ENCODE data around the gene NEK1. TPM values are rescaled to one million over a fixed set of nuclear protein-coding genes. Genes with fewer than 3 reads are reported as not detected.

Gene NEK1
- polyA plus RNA-seq, 1 donor from 2014 or later = 8.2 TPM

GRCh38 chr4:169619958-169620879 lies 7.8 kb upstream of the NEK1 start, which contains the start of gene CLCN3:
CLCN3 (plus strand) TSS chr4:169620578; CDS start chr4:169635929, 15,351 bp downstream.
- Mint-ChIP-seq H3K4me3 (peak within 1 kb of the TSS; percentile 98 to 99 (median 98)), H3K27me3 (no peaks in the 10 kb centered on the region), H3K4me1 (peaks cover 17 to 35% (median 29%) of the 10 kb centered on the region in 3 donors), H3K27ac (peak within 1 kb of the TSS; percentile 98 to 100 (median 100)), H3K36me3 (peaks cover 3% of the 10 kb centered on the region), H3K9me3 (no peaks in the 10 kb centered on the region)

DNA sequence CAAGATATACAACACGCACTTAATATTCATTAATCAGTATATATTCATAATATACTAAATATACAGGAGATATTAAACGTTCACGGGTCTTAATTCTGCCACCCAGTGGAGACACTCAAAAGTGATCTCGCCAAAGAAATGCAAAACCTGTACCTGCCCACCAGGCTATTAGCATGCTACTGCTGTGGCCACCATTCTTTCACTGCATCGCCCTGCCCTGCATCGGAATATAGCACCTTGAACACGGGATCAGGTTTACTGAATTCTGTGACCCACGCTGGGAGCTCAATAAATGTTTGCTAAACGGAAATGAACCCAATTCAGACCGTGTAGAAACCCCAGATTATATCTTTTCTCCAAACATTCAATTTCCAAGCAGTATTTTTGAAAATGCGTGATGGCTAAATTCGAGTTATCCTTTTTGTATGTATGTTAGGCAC lies 7.2 kb upstream of the NEK1 start:
- peak overlapping the region; percentile 98 to 99 (median 98) for H3K4me3 Mint-ChIP-seq
- H3K36me3 Mint-ChIP-seq = peaks cover 3% of the 10 kb centered on the region
- no peaks in the 10 kb centered on the region for H3K27me3 Mint-ChIP-seq
- peak overlapping the region; percentile 98 to 100 (median 100) for H3K27ac Mint-ChIP-seq
- no peaks in the 10 kb centered on the region for H3K9me3 Mint-ChIP-seq
- H3K4me1 Mint-ChIP-seq = peaks cover 15 to 34% (median 27%) of the 10 kb centered on the region in 3 donors

GRCh38 chr4:169618986-169619385 lies 6.6 kb upstream of the NEK1 start:
- no peaks in the 10 kb centered on the region for H3K27me3 Mint-ChIP-seq
- peaks cover 3% of the 10 kb centered on the region for H3K36me3 Mint-ChIP-seq
- peaks cover 15 to 34% (median 27%) of the 10 kb centered on the region in 3 donors for H3K4me1 Mint-ChIP-seq

GRCh38 chr4:169618286-169618685 lies 5.9 kb upstream of the NEK1 start:
- no peaks in the 10 kb centered on the region for H3K27me3 Mint-ChIP-seq
- H3K36me3 Mint-ChIP-seq = no peaks in the 10 kb centered on the region
- H3K4me1 Mint-ChIP-seq = peaks cover 15 to 29% (median 26%) of the 10 kb centered on the region in 3 donors
- H3K27ac Mint-ChIP-seq = peak overlapping the region in 2 of 3 donors; percentile 98 to 100
- peak overlapping the region in 1 of 4 donors; percentile 99 for H3K4me3 Mint-ChIP-seq
- no peaks in the 10 kb centered on the region for H3K9me3 Mint-ChIP-seq

More at GRCh38 chr4:169618986-169619385, 6.6 kb upstream of the NEK1 start:
- Mint-ChIP-seq H3K9me3 (no peaks in the 10 kb centered on the region), H3K27ac (peak overlapping the region in 2 of 3 donors; percentile 98 to 100), H3K4me3 (peak overlapping the region; percentile 98 to 99 (median 98))

DNA sequence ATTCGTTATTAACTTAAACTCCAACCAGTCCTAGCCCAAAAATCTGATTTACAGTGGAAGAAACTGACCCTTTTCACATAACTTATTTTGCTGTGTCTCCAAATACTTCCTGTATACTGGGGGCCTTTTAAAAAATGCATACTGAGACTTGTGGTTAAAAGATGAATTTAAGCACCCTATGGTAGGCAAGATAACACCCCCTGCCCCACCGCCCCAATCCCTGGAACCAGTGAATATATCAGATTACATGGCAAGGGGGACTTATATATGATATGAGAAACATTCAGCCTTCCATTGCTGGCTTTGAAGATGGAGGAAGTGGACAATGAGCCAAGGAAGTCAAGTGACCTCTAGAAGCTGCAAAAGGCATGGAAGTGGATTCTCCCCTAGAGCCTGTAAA lies 4.9 kb upstream of the NEK1 start:
- Mint-ChIP-seq H3K27ac (peak overlapping the region in 1 of 3 donors; percentile 18), H3K27me3 (no peaks in the 10 kb centered on the region), H3K36me3 (no peaks in the 10 kb centered on the region), H3K9me3 (no peaks in the 10 kb centered on the region), H3K4me1 (peaks cover 10 to 25% (median 23%) of the 10 kb centered on the region in 3 donors), H3K4me3 (peak overlapping the region in 2 of 4 donors; percentile 28 to 38)

GRCh38 chr4:169616846-169617245 lies 4.5 kb upstream of the NEK1 start:
- H3K9me3 Mint-ChIP-seq = no peaks in the 10 kb centered on the region
- peak overlapping the region in 1 of 4 donors; percentile 38 for H3K4me3 Mint-ChIP-seq
- H3K36me3 Mint-ChIP-seq = no peaks in the 10 kb centered on the region
- H3K27me3 Mint-ChIP-seq = no peaks in the 10 kb centered on the region
- peaks cover 5 to 24% (median 19%) of the 10 kb centered on the region in 3 donors for H3K4me1 Mint-ChIP-seq
- H3K27ac Mint-ChIP-seq = peak overlapping the region in 1 of 3 donors; percentile 18

DNA sequence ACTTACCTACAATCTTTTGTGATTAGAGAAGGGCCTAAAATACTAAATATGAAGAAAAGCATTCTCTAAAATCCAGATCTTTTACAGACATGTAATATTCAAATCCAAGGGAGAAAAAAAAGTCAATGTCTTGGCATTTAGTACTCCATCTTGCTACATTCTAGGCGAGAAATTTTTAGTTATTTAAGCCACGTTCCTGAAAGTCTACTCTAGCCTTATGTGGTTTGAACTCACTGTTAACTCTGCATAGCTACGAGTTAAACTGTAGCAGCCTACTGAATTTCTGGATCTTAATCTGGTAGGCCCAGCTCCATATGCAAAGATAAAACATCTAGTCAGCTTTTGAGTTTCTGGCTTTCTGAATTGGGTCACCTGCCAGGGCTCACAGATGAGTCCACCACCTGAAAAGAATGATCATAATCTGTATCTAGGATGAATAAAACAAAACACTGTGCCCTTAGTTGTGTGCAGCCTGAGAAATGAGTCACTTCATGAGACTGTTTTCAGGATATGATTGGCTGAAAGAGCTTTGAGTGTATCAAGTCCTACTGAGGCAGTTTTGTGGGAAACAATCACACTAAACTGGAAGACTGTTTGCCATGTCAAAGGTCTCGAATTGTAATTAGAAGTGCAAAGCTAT lies 3.2 kb upstream of the NEK1 start:
- Mint-ChIP-seq H3K4me3 (peak overlapping the region in 1 of 4 donors; percentile 48), H3K27ac (no peak overlapping the region), H3K36me3 (no peaks in the 10 kb centered on the region), H3K9me3 (no peaks in the 10 kb centered on the region), H3K4me1 (peaks cover 9 to 24% (median 23%) of the 10 kb centered on the region in 3 donors), H3K27me3 (no peaks in the 10 kb centered on the region)

- Mint-ChIP-seq H3K27me3 (no peaks in the 10 kb centered on the region), H3K4me1 (peaks cover 12 to 17% (median 13%) of the 10 kb centered on the region in 3 donors), H3K27ac (peak overlapping the region; percentile 99 to 100 (median 100)), H3K36me3 (no peaks in the 10 kb centered on the region), H3K9me3 (no peaks in the 10 kb centered on the region), H3K4me3 (peak overlapping the region; percentile 98 to 99 (median 98))
Observed at GRCh38 chr4:169612871-169613859, 782 bp upstream of the NEK1 start.

GRCh38 chr4:169611157-169611556 lies 1.2 kb downstream of the NEK1 start:
- H3K27ac Mint-ChIP-seq = peak overlapping the region; percentile 76 to 100 (median 99)
- H3K4me3 Mint-ChIP-seq = peak overlapping the region; percentile 67 to 99 (median 98)
- H3K27me3 Mint-ChIP-seq = no peaks in the 10 kb centered on the region
- peaks cover 12 to 21% (median 13%) of the 10 kb centered on the region in 3 donors for H3K4me1 Mint-ChIP-seq
- no peaks in the 10 kb centered on the region for H3K36me3 Mint-ChIP-seq
- H3K9me3 Mint-ChIP-seq = no peaks in the 10 kb centered on the region

- H3K36me3 Mint-ChIP-seq = no peaks in the 10 kb centered on the region
- no peaks in the 10 kb centered on the region for H3K9me3 Mint-ChIP-seq
- H3K4me1 Mint-ChIP-seq = peaks cover 5 to 22% (median 6%) of the 10 kb centered on the region in 3 donors
- peak overlapping the region in 1 of 3 donors; percentile 9 for H3K27ac Mint-ChIP-seq
- H3K27me3 Mint-ChIP-seq = no peaks in the 10 kb centered on the region
- H3K4me3 Mint-ChIP-seq = no peak overlapping the region
Observed at GRCh38 chr4:169604903-169605331, 7.5 kb downstream of the NEK1 start.

DNA sequence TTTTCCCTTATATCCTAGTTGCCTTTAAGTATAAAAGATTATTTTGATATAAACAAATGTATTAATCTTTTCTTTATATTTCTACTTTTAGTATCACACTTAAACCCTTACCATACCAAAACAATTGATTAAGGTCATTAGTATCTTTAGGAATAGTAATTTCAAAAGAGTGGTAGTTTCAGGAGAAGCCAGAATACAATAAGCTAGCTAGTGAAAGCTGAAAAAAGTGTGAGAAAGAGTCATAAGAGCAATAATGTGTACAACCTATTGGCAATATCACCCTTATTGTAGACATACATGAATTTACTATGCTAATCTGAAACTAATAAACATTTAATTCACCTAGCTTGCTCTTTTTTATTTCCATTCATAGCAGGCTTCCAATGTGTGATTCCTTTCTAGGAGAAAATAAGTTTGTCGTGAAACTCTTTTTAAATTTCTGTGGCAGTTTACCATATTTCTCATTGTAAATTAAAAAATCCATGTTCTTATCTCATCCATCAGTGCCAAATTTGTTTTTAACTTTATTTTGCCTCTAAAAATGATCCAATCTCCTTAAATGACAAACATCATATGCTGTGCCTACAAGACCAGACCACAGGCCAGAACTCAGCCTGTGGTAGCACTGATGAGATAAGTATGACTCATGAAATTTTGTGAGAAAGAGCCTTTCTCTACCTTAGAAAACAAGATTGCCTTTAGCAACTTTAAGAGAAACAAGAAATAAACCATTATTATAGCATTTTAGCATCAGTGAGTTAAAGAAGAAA lies 8.1 kb downstream of the NEK1 start:
- peaks cover 5 to 22% (median 6%) of the 10 kb centered on the region in 3 donors for H3K4me1 Mint-ChIP-seq

DNA sequence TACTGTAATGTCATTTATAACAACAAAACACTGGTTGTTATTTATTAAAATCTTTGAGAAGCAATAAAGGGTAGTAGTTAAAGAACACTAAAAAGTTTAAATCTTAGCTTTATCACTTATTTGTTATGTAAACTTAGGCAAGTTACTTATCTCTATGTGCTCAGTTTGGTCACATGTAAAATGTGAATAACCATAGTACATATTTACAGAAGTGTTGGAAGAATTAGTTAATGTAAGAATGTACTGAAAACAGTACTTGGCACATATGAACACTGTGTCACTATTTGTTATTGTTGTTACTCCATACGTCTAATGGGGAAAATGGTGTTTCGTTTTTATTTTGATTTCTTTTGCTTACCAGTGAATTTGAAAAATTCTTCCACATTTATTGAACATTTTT lies 9.1 kb downstream of the NEK1 start:
- Mint-ChIP-seq H3K27me3 (no peaks in the 10 kb centered on the region), H3K9me3 (no peaks in the 10 kb centered on the region), H3K4me3 (no peak overlapping the region), H3K4me1 (peaks cover 5 to 19% (median 6%) of the 10 kb centered on the region in 3 donors), H3K36me3 (no peaks in the 10 kb centered on the region), H3K27ac (no peak overlapping the region)

More for the DNA sequence above, 8.1 kb downstream of the NEK1 start:
- Mint-ChIP-seq H3K36me3 (no peaks in the 10 kb centered on the region), H3K27me3 (no peaks in the 10 kb centered on the region), H3K9me3 (no peaks in the 10 kb centered on the region), H3K27ac (peak overlapping the region in 1 of 3 donors; percentile 9), H3K4me3 (no peak overlapping the region)

DNA sequence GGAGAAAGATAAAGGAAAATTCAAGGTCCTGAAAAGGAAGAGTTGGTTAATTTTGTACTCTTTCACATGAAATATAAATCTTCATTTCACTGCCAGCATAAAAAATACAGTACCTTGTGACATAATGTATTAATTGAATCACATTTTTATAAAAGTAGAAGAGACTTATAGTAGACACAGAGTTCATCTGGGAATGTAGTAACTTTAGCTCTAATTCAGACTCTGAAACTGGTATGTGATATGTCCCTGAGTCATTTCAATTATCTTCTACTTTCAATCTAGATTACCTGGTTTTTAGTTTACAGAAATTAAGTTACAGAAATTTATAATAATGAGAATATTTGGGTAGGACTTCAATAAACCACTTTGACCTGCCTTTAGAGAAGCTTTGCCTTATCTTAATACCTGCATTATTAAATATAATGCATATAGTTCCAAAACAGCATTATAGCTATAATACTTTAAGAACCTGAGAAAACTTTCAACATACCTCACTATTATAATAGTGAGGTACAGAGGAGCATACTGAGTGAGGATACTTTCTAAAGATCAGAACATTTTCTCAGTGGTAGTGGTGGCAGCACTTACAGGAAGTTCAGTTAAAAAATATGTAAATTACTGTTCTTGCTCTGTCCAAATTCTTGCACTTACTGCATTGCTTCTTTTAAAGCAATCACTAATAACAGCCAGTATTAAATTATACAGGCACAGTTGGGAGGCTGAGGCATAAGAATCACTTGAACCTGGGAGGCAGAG lies 11.2 kb downstream of the NEK1 start:
- H3K9me3 Mint-ChIP-seq = no peaks in the 10 kb centered on the region
- no peaks in the 10 kb centered on the region for H3K27me3 Mint-ChIP-seq
- peaks cover 5 to 15% (median 6%) of the 10 kb centered on the region in 3 donors for H3K4me1 Mint-ChIP-seq
- H3K4me3 Mint-ChIP-seq = no peak overlapping the region
- peaks cover under 1% of the 10 kb centered on the region for H3K36me3 Mint-ChIP-seq
- H3K27ac Mint-ChIP-seq = no peak overlapping the region
